NCI-H2081 treated with DMSO at 0.1 percent for 48 hours (cell line): ENCODE results near the gene DLK2.
"Not testable (repeated sequence)": the region's sequence is repeated elsewhere in the genome, so short reads cannot be mapped to it uniquely, and the experiment has no call there.

Experiments used
- DNase-seq: peaks from one replicate; lab custom pipeline; 2025; lab: John Stamatoyannopoulos, UW

The DLK2 gene

GRCh38 chr6:43426928-43427405 lies 28.4 kb downstream of the DLK2 start:
- DNase-seq, result no peak

- DNase-seq, result not testable (repeated sequence)
These were observed 30.3 kb downstream of the DLK2 start for GRCh38 chr6:43425083-43425482.

- no peak for DNase-seq
These were observed 33.5 kb downstream of the DLK2 start for GRCh38 chr6:43421831-43422230.

GRCh38 chr6:43420012-43420709 lies 35.2 kb downstream of the DLK2 start:
- DNase-seq, result no peak

GRCh38 chr6:43416935-43417334 lies 38.4 kb downstream of the DLK2 start:
- no peak for DNase-seq

- not testable (repeated sequence) for DNase-seq
These were observed 40.1 kb downstream of the DLK2 start for GRCh38 chr6:43415275-43415674.

GRCh38 chr6:43413002-43413401 lies 42.3 kb downstream of the DLK2 start:
- DNase-seq, result no peak

- DNase-seq, result no peak
These were observed 42.8 kb downstream of the DLK2 start for GRCh38 chr6:43412541-43412940.

GRCh38 chr6:43410776-43411175 lies 44.6 kb downstream of the DLK2 start:
- not testable (repeated sequence) for DNase-seq

GRCh38 chr6:43408259-43408658 lies 47.1 kb downstream of the DLK2 start:
- DNase-seq, result no peak

GRCh38 chr6:43407296-43407695 lies 48.1 kb downstream of the DLK2 start:
- DNase-seq, result no peak

GRCh38 chr6:43405354-43405753 lies 50.0 kb downstream of the DLK2 start:
- no peak for DNase-seq

- DNase-seq, result no peak
These were observed 52.5 kb downstream of the DLK2 start for GRCh38 chr6:43402820-43403219.

- DNase-seq, result no peak
These were observed 53.6 kb downstream of the DLK2 start for GRCh38 chr6:43401730-43402129.
